ENCODE results near the gene GPR161. TPM values are rescaled to one million over a fixed set of nuclear protein-coding genes. Genes with fewer than 3 reads are reported as not detected.

The GPR161 gene
- total RNA-seq, 1 donor from 2014 or later, result 40.9 TPM

DNA sequence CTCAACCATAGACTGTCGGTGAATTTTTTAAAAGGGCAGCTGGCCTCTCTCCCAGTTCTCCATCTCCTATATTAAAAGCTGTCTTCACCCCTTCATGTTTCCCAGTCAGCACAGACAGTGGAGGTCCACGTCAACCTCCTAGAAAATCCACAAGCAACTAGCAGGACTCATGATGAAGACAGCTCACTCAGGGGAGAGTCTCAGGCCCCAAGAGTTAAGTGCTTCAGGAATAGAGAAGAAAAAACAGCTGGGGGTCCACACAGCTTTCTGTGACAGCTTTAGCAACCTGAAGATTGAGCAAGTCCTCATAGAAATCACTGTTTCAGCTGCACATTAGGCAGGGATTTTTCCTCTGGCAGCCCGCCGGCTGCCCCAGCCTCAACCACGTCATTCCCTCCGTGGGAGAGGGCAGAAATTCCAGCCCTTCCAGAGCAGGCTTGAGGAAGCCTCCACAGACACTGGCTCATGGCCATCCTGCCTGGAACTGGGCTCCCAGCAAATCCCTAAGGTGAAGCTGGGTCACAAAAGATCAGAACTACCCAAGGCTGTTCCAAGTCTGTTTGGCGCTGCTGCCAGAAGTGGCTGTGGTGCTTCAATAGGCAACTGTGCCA, 15.2 kb downstream of the GPR161 start:
- peaks cover 47% of the 10 kb centered on the region for H3K36me3 Mint-ChIP-seq (ENCODE audit: low read depth, unreplicated experiment)
- H3K27me3 Mint-ChIP-seq (ENCODE audit: unreplicated experiment), result peaks cover 2% of the 10 kb centered on the region
- H3K27ac Mint-ChIP-seq (ENCODE audit: unreplicated experiment), result no peak overlapping the region
- no peak for TF ChIP-seq CTCF (IDR thresholded peaks at IDR 0.05; ENCODE audit: unreplicated experiment)
- no peak for DNase-seq (ENCODE audit: low spot score)
- no peaks in the 10 kb centered on the region for H3K9me3 Mint-ChIP-seq (ENCODE audit: unreplicated experiment)
- H3K4me1 Mint-ChIP-seq (ENCODE audit: unreplicated experiment), result no peaks in the 10 kb centered on the region
- H3K4me3 Mint-ChIP-seq (ENCODE audit: unreplicated experiment), result peak overlapping the region; percentile 35

DNA sequence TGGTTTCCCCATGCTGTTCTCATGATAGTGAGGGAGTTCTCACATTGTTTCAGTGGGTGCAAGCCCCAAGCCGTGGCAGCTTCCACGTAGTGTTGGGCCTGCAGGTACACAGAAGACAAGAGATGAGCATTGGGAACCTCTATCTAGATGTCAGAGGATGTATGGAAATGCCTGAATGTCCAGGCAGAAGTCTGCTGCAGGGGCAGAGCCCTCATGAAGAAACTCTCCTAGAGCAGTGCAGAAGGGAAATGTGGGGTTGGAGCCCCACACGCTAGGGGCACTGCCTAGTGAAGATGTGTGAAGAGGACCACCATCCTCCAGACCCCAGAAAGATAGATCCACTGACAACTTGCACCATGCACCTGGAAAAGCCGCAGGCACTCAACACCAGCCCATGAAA, 17.0 kb downstream of the GPR161 start:
- no peak overlapping the region for H3K27ac Mint-ChIP-seq (ENCODE audit: unreplicated experiment)
- H3K27me3 Mint-ChIP-seq (ENCODE audit: unreplicated experiment), result peaks cover 3% of the 10 kb centered on the region
- peaks cover 39% of the 10 kb centered on the region for H3K36me3 Mint-ChIP-seq (ENCODE audit: low read depth, unreplicated experiment)
- peak overlapping the region; percentile 11 for H3K4me3 Mint-ChIP-seq (ENCODE audit: unreplicated experiment)
- no peak for DNase-seq (ENCODE audit: low spot score)
- H3K4me1 Mint-ChIP-seq (ENCODE audit: unreplicated experiment), result no peaks in the 10 kb centered on the region
- no peaks in the 10 kb centered on the region for H3K9me3 Mint-ChIP-seq (ENCODE audit: unreplicated experiment)
- no peak for TF ChIP-seq CTCF (IDR thresholded peaks at IDR 0.05; ENCODE audit: unreplicated experiment)

DNA sequence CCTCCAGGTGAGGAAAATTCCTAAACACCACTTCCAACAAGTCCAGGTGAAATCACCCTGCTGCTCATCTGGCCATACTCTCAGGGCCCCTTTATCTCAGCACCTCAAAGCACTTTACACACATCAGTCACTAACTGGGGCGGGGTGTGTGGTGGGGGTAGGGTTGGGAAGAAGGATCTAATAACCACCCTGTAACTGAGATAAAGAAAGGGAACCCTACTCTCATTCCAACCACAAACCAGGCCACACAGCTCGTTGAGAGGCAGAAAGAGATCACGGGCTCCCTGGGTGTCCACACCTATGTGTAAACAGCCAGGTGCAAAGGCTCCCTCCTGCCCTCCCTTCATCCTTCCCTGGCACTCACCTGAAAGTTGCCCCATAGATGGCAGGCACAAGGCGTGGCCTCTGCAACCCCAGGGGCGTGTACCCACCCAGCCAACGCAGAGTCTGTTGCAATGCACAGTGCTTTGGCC, 20.4 kb downstream of the GPR161 start:
- peaks cover 2% of the 10 kb centered on the region for H3K27me3 Mint-ChIP-seq (ENCODE audit: unreplicated experiment)
- no peak overlapping the region for H3K4me3 Mint-ChIP-seq (ENCODE audit: unreplicated experiment)
- no peak for DNase-seq (ENCODE audit: low spot score)
- no peaks in the 10 kb centered on the region for H3K4me1 Mint-ChIP-seq (ENCODE audit: unreplicated experiment)
- no peak overlapping the region for H3K27ac Mint-ChIP-seq (ENCODE audit: unreplicated experiment)
- peaks cover 35% of the 10 kb centered on the region for H3K36me3 Mint-ChIP-seq (ENCODE audit: low read depth, unreplicated experiment)
- no peaks in the 10 kb centered on the region for H3K9me3 Mint-ChIP-seq (ENCODE audit: unreplicated experiment)
- no peak for TF ChIP-seq CTCF (IDR thresholded peaks at IDR 0.05; ENCODE audit: unreplicated experiment)

- Mint-ChIP-seq H3K4me1 (ENCODE audit: unreplicated experiment) (no peaks in the 10 kb centered on the region), H3K27me3 (ENCODE audit: unreplicated experiment) (peaks cover 2% of the 10 kb centered on the region), H3K4me3 (ENCODE audit: unreplicated experiment) (no peak overlapping the region), H3K27ac (ENCODE audit: unreplicated experiment) (no peak overlapping the region), H3K36me3 (ENCODE audit: low read depth, unreplicated experiment) (peaks cover 25% of the 10 kb centered on the region), H3K9me3 (ENCODE audit: unreplicated experiment) (no peaks in the 10 kb centered on the region)
- TF ChIP-seq CTCF (IDR thresholded peaks at IDR 0.05; ENCODE audit: unreplicated experiment), result no peak
- no peak for DNase-seq (ENCODE audit: low spot score)
Measured at GRCh38 chr1:168114845-168115244, 21.9 kb downstream of the GPR161 start.

GRCh38 chr1:168112673-168113305, 23.9 kb downstream of the GPR161 start:
- no peak for DNase-seq (ENCODE audit: low spot score)
- Mint-ChIP-seq H3K27me3 (ENCODE audit: unreplicated experiment) (peaks cover 2% of the 10 kb centered on the region), H3K4me3 (ENCODE audit: unreplicated experiment) (no peak overlapping the region), H3K36me3 (ENCODE audit: low read depth, unreplicated experiment) (peaks cover 13% of the 10 kb centered on the region), H3K4me1 (ENCODE audit: unreplicated experiment) (no peaks in the 10 kb centered on the region), H3K27ac (ENCODE audit: unreplicated experiment) (no peak overlapping the region), H3K9me3 (ENCODE audit: unreplicated experiment) (no peaks in the 10 kb centered on the region)
- TF ChIP-seq CTCF (IDR thresholded peaks at IDR 0.05; ENCODE audit: unreplicated experiment), result no peak

Data from endothelial cell (in vitro differentiated cells).